HG03064 (cell line): ENCODE data around the gene XRCC1.

ENCODE experiments used
- ATAC-seq: cut with Tn5 transposase; IDR thresholded peaks from one replicate; pipeline ENCODE4 v1.9.1; 2021; ENCODE audit warnings: low read depth; ENCODE audit not compliant: unreplicated experiment

XRCC1 gene

DNA sequence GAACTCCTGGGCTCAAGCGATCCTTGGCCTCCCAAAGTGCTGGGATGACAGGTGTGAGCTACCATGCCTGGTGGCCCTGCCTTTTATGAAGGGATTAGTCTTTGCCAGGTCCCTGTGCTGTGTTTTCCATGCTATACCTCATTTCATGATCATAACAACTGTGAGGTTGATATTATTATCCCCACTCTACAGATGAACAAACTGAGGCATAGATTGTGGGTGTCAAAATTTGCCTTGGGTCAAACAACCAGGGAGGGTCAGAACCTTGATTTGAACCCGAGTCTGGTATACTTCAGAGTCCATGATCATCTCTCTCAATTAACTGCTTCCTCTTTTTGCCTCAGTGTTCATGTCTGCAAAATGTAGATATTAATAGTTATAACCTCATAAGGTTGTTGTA is 7.2 kb upstream of the XRCC1 start:
- no peak for ATAC-seq

DNA sequence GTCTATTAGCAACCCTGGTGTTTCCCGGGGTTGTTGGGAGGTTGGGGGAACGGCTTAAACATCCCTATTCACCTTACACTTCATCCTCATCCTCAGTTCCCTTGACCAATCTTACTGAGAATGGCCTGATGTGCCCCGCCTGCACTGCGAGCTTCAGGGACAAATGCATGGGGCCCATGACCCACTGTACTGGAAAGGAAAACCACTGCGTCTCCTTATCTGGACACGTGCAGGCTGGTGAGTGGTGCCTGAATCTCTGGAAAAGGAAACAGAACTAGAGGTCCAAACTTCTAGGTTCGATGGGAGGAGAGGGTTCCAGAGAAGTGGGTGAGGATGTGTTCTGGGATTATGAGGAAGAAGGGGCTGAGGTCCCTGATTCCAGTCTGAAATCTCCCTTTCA is 6.1 kb upstream of the XRCC1 start:
- ATAC-seq = no peak

DNA sequence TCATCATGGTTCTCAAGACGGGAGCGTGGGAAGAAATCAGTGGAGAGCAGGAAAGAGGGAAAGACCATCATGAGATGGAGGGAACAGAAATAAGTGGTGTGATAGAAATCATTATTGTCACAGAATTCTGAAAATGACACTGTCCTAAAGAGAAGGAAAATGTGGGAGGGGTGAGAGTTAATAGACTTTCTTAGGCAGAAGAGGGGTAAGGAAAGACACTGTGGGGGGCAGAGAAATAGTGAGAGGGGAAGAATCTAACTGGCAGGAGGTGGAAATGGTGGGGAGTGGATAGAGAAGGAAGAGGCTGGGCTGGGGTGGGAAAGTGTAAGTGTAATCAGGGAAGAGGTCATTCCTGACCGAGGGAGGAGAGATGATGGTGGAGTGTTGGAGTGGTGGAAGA is 3.5 kb upstream of the XRCC1 start:
- ATAC-seq = no peak

DNA sequence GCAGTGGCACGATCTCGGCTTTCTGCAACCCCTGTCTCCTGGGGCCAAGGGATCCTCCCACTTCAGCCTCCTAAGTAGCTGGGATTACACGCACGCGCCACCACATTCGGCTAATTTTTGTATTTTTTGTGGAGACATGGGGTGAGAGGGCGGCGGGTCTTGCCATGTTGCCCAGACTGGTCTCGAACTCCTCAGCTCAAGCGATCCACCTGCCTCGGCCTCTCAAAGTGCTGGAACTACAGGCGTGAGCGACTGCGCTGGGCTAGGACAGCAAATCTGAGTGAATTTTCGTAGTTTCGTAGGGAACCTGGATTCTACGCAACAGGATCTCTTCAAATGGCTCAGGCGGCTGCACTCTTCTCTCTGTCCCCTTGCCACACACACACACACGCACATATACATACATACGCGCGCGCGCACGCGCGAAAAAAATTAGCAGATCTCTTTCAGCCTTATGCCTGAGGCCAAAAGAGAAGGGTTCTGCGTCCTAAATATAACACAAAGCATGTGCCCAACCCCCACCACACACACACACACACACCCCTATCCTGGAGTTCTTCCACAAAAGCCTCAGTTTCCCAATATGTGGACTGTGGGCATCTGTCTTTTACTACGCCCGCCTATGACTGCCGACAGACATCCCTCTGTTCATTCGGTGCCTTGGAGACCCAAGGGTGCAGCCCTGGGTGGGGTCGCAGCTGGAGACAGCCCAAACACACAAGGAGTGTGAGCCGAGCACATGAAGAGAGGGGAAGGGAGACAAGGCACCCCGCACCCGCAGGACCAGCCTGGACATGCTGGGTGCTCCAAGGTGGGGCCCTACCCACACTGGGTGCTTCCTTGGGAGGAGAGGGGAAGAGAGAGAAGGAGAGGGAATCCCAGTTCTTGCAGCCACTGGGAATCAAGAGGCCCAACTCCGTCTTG is 890 bp upstream of the XRCC1 start:
- no peak for ATAC-seq

DNA sequence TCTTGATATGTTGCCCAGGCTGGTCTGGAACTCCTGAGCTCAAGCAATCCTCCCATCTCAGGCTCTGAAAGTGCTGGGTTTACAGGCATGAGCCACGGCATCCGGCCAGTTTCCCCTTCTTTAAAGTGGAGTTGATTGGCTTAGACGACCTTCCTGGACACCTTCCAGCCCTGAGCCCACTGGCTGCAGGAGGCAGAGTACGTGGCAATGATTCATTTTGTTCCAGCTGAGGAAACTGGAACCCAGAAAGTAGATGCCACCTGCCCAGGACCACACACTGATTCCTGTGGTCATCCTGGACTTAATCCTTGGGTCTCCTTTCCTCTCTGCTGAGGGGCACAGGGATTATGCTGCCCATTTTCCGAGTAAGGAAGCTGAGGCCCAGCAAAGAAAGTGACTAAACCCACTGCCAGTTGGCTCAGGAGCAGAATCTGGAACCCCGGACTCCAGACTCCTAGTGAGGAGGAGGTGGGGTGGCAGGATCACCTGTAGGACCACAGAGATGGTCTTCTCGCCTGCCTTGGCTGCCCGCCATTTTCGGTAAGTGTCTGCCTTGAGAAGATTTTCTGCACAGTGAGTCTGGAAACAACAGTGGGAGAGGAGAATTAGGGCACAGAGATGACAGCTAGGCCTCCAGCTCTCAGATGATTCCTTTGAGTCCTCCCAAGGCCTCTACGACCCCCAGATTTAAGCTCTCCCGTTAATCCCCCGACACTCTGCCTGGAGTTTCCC is 737 bp downstream of the XRCC1 start:
- no peak for ATAC-seq

DNA sequence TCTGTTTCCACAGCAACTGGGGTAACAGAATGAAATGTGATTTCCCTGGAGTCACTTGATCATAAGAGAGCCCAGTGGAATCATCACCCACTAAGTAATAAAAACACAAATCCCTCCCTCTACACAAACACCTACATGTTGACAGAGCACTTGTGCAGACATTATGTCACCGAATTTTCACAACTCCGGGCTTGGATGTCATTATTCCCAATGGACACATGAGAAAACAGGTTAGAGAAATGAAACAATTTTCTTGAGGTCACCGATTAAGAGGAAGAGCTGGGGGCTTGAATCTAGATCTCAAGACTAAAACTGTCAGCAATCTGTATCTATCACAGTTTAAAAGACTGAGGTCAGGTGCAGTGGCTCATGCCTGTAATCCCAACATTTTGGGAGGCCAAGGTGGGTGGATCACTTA is 3.1 kb downstream of the XRCC1 start:
- ATAC-seq = no peak

DNA sequence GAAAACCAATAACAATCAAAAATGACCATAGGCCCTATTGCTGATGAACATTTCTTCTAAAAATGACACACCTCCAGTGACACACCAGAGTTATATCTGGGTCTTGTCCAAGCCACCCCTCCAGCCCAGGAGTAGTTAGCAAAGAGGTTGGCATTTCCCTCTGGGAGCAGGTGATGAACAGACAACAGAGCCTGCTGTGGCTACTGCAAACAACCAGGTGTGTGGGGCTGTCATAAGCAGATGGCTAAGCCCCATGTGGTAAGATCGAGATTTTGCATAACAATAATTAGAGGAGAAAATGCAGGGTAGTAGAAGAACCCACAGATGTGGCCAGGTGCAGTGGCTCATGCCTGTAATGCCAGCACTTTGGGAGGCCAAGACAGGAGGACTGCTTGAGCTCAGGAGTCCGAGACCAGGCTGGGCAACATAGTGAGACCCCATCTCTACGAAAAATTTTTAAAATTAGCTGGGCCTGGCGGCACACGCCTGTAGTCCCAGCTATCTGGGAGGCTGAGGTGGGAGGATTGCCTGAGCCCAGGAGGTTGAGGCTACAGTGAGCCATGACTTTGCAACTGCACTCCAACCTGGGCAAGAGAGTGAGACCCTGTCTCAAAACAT is 5.0 kb downstream of the XRCC1 start:
- no peak for ATAC-seq

DNA sequence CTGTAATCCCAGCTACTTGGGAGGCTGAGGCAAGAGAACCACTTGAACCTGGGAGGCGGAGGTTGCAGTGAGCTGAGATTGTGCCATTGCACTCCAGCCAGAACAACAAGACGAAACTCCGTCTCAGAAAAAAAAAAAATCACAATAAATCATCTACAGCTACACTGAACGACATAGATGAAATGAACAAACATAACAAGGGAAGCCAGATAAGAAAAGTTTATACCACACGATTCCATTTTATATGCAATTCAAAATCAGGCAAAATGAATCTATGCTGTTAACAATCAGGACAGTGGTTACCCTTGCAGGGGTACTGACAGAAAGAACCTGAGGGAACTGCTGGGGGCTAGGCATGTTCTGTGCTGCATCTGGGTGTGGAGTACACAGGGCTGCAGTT is 5.7 kb downstream of the XRCC1 start:
- no peak for ATAC-seq

DNA sequence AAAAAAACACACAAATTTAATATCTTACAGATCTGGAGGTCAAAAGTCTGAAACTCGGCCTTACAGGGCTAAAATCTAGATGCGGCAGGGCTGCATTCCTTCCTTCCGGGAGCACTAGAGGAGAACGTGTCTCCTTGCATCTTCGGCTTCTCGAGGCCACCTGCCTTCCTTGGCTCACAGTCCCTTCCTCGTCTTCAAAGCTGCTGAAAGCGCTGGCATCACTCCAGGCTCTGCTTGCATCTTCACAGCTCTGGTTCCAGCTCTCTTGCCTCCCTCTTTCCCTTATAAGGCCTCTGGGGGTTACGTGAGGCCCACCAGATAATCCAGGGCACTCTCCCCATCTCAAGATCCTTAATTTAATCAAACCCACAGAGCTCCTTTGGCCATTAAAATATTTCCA is 10.5 kb downstream of the XRCC1 start:
- no peak for ATAC-seq

DNA sequence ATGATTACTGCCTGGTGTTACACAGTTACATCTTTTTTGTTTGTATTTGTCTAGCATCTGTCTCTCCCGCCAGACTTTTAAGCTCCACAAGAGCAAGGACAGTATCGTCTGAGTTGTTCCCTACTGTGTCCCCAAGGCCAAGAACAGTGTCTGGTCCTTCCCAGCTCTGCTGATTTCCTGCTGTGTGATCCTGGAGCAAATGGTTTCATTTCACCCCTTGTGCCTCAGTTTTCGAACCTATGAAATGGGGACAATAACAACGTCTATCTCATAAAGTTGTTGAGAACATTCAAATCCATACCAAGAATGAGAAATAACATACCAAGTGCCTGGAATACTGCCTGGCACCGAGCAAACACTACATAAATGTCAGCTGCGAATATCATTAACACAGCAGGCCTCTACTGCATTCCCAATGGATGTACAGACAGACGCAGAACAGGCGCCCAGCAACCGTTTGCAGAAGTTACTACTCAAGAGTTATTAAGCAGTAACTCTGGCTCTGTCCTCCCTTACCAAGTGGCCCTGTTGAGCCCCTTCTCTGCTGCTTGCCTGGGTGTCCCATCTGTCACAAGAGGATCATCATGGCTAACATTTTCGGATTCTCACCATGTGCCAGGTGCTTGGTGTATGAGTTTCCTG is 11.4 kb downstream of the XRCC1 start:
- no peak for ATAC-seq

DNA sequence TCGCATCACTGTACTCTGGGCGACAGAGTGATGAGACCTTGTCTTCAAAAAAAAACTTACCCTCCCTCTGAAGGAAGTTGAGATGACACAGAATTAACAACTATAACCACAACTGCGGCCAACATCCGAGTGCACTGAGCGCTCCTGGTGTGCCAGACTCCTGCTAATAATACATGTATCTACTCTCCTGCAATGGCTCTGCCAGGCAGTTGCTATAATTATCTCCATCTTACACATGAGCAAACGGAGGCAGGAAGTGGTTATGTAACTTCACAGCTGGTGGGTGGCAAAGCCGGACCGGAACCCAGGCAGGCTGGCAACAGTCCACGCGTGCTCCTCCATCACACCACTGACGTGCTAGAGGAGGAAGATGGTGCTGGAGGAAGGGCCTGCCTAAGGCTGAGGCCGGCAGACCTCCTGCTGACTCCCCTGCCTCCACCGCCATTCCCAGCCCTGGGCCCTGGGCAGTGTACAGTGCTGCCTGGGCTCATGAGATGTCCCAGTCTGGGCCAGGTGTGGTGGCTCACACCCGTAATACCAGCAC is 12.6 kb downstream of the XRCC1 start:
- peak; percentile 70 for ATAC-seq

DNA sequence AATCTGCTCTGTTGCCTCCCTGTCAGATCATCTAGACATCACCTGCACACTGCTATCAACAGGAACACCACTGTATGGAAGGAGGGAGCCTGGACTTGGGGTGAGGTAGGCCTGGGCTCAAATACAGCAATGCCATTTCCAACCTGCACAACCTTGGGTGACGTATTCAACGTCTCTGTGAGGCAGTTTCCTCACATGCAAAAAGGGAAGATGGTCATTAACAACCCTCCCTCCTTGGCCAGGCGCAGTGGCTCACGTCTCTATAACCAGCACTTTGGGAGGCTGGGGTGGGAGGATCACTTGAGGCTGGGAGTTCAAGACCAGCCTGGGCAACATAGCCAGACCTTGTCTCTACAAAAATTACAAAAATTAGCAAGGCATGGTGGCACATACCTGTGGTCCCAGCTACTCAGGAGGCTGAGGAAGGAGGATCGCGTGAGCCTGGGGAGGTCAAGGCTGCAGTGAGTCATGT is 13.1 kb downstream of the XRCC1 start:
- no peak for ATAC-seq

DNA sequence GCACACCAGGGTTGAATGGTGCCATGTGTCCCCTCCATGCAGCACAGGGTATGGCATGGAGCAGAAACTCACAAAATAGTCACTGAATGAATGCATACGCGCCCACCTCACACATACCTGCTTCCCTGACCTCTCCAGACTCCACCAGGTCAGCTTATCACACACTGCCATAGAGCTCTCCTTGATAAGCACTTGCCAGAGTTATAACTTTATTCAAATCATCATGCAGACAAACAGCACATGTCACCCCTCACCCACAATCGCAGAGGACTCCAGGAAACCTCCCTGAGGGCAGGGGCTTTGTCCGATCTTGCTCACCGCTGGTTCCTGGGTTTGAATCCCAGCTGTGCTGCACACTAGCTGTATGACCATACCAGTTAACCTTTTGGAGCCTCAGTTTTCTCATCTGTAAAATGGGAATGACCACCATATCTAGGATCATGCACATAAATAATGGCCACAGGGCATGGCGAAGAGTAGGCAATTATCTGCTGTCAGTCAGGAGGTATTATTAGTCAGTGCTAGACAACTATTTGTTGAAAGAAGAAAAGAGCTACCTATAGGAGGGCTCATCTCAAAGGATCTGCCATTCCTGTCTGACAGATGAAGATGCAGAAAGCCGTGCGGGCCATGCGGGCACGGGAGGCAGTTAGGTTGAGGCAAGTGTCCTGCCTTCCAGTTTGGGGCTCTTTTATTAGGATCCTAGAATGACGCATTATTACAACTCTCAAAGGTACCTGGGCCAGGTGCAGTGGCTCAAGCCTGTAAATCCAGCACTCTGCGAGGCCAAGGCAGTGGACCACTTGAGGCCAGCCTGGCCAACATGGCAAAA is 14.0 kb downstream of the XRCC1 start:
- no peak for ATAC-seq

DNA sequence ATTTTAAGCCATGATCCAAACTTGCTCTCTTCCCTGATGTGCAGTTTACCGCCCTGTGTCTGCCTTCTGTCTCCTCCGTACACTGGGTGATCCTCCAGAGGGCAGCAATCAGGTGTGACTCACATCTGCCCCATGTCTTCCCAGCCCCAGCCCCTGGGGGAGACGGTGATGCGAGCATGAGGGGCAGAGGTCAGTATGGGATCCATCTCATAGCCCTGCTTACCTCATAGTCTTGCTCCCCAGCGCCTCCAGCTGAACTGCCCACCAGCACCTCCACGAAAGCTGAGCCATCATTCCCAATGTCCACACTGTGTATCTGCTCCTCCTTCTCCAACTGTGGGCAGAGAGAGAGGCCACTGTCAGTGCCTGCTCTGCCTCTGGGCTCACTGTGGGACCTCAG is 14.6 kb downstream of the XRCC1 start:
- no peak for ATAC-seq

DNA sequence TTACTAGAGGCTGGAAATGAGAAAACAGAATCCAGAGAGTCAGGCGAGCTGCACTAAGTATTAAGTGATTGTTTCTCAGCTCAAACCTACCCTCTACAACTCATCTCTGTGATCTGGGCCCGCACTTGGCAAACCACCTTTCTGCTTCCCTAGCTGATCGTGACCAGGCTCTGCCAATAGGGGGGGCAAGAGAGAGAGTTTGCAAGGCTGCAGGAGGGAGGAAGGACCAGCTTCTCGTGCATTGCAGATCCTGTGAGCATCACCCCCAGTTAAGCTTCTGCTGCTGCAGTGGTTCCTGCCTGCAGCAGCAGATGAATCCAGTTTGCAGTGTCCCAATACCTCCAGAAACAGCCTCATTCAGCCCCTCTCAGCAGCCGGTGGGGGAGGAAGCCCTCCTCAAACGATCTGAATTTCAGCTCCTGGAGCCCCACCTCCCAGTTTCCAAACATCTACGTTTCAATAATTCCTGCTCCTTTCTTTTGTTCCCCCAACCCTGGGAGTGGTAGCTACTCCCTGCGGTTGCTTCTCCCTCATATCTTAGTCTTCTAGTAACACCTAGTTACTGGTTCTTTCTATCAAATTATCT is 20.0 kb downstream of the XRCC1 start:
- ATAC-seq = no peak

DNA sequence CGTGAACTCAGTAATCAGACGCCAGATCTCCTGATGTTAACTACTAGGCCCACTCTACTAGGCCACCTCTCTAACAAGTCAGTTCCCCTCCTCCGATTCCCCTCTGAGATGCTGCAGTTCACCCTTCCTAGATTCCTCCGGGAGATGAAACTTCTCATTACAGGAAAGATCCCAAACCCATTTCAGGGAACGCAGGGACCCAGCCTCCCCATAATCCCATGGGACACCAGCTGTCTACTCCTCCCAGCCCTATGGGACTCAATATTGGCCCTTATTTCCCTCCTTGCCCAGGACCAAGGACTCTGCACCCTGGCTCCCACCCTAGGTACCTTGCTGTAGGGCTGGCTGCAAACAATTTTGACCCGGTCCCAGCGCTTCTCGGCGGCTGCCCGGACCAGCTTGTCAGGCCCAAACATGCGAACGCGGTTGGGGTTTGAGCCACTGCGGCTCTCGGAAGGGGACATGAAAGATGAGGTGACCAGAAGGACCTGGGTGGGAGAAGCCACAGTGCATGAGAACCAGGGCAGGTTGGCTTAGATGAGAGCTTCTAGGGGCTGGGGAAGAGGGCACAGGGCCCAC is 20.9 kb downstream of the XRCC1 start:
- no peak for ATAC-seq

DNA sequence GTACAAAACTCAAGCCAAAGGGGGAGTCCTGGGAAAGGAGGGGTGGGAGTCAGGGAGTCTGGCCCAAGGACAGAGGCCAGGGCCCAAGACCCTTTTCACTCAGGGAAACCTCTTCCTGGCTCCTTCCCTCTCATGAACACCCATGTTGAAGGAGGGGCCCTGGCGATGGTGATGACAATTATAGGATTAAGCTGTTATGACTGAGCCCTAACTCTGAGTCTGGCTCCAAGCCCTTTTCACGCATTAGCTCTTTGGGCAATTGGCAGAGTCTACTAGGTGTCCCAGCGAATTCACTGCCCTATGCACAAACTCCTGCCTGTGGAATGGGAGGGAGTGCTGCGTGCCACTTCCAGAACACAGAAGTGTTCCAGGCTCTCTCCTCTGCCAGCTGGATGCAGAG is 21.7 kb downstream of the XRCC1 start:
- no peak for ATAC-seq

DNA sequence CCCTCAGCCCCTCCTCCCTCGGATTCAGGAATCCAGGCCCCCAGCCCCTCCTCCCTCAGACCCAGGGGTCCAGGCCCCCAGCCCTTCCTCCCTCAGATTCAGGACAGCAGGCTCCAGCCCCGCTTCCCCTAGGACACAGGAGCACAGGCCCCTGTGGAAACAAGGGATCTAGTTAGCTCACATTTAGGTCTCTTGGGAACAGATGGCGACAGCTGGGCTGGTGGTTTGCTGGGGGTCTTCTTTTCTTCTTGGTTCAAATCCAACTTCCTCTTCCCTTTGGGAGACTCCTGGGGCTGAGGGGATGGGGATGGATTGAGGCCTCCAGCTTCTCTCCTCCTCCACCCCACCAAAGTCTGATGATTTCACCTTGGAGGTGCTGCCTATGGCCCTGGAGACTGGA is 22.7 kb downstream of the XRCC1 start:
- ATAC-seq = no peak

DNA sequence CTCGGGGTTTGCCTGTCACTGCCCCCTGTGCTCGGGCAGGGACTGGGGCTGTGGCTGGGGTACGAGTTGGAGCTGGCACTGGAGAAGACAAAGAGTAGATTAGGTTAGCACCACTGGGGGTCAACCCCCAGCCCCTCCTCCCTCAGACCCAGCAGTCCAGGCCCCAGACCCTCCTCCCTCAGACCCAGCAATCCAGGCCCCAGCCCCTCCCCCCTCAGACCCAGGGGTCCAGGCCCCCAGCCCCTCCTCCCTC is 23.2 kb downstream of the XRCC1 start:
- ATAC-seq = no peak
